Stimulated activated CD8-positive, alpha-beta memory T cell treated with anti-CD3 and anti-CD28 coated beads, Interleukin-12 subunit alpha, Interleukin-12 subunit beta, amount 100 ng/mL, for 1 hour (primary cell): ENCODE results near the gene GRAMD1B.

Experiments used
- DNase-seq: peaks from one replicate; pipeline ENCODE4 v3.0.0-alpha.2; 2020; ENCODE audit warnings: low read depth

GRAMD1B gene

DNA sequence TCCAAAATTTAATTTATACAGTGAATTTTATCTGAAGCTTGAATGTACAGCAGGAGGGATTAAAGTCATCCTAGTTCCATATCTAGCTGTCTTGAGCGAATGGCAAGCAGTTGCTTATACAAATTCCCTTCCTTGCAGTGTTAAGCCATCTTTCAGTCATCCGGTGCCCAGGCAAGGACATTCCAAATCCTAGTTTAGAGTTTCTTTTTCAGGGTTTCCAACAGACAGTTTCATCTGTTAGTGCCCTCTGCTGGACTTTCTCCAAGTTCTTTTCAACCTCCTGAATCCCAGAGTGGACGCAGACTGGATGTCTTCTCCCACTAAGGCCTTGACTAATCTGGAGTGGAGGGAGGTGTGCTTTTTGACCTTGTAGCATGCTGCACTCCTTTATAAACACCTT, 45.4 kb downstream of the GRAMD1B start:
- no peak for DNase-seq

DNA sequence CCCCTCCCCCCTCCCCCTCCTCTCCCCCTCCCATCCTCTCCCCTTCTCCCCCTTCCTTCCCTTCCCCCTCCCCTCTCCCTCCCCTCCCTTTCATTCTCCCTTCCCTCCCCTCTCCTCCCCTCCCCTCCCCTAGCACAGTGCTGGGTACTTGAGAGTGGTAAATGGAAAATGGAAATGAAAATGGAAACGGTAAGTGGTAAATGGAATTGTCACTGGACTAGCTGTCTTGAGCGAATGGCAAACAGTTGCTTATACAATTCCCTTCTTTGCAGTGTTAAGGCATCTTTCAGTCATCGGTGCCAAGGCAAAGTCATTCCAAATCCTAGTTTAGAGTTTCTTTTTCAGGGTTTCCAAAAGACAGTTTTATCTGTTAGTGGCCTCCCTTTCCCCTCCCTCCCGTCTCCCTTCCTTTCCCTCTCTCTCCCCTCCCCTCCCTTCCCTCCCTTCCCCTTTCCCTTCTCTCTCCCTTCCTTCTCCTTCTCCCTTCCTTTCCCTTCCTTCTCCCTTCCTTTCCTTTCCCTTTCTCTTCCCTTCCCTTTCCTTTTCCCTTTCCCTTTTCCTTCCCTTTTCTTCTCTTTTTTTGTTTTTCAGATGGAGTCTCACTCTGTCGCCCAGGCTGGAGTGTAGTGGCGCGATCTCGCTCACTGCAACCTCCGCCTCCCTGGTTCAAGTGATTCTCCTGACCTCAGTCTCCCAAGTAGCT, 47.3 kb downstream of the GRAMD1B start:
- no peak for DNase-seq

DNA sequence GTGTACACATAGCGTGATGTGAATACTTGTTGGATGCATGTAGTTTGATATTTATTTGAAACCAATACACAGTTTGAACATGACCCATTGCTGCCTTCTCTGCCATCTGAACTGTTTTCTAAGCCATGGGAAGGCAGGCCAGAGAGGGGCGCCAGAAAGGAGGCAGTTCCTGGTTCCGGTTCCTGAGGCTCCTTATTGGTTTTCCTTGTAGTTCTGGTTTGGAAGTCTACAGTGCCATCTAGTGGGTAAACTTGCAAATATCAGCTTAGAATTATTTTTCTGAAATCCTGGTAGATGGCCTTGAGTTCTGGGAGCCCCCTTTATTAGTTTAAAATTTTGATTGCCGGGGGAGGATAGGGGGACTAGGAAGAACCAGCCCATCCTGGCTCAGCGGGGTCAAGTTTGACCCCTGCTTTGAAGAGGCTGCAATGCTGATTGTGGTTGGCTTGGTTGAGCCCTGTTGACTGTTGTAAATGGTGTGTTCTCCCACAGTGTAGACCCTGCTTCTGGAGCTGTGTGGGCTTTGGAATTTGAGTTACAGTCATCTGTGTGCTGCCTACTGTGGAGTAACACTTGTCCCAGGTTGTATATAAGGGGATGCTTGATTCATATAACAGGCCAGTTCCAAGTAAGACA, 48.4 kb downstream of the GRAMD1B start:
- no peak for DNase-seq

DNA sequence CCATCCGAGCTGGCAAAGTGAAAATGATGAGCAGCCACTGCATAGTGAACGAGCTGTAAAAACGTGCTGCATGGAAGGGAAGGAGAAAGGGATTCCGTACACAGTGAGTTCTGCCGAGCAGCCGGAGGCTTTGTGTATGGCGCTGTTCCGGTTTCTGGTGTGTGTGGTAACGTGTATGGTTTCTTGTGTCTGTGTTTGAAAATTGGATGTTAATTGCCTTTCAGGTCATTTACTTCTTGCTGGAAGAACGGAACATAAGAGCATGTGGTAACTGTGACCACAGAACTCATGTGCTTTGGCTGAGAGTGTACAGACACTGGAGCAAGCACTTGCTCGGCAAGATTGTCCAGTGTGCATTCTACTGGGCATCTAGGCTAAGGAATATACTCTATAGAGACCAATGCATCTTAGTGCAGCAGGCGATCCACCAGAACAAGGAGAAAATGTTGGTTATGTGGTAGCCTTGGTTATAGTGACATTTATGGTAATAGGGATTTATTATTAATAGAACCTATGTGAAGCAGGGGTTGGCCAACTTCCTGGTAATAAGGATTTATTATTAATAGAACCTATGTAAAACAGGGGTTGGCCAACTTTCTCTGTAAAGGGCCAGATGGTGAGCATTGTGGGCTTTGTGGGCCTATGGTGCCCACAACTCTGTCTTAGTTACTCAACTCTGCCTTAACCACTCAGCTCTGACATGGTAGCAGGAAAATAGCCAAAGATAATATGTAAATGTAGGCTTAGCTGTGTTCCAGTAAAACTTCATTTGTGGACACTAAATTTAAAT, 49.2 kb downstream of the GRAMD1B start:
- no peak for DNase-seq

DNA sequence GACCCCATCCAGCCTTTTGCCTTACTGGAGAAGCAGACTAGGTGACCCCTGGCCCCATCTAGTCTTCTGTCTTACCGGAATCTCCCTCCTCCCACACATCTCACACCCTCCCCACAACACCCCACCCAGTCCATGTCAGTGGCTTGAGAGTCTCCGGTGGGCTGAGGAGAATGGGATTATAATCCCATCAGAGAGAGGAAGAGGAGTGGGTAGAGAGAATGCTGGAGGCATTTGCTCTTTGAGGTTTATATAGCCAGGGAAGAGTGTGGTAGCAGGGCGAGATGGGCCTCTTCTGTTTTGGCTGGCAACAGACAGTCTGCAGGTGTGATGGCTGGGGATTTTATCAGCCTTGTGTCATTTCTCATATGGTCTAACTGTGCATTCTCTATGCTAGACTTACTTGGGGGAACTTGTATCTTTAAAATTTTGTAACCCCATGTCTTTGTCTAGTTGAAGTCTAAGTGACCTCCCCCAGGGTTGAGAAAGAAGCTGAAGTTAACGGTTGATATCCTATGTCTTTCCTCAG, 50.3 kb downstream of the GRAMD1B start:
- DNase-seq: no peak

DNA sequence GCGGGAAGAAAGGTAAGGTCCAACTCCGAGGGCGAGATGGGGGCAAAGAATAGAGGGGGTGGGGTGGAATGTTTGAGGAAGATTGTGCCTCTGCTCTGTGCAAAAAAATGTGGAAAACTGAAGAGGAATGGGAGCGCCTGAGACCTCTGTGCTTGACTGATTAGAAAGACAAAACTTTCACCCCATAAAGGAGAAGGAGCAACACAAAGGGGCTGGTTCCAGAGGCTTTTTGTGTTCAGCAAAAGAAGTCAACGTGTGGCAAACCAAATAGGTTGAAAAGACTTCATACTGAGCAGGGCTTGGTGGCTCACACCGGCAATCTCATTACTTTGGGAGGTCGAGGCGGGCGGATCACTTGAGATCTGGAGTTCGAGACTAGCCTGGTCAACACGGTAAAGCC, 50.8 kb downstream of the GRAMD1B start:
- no peak for DNase-seq

DNA sequence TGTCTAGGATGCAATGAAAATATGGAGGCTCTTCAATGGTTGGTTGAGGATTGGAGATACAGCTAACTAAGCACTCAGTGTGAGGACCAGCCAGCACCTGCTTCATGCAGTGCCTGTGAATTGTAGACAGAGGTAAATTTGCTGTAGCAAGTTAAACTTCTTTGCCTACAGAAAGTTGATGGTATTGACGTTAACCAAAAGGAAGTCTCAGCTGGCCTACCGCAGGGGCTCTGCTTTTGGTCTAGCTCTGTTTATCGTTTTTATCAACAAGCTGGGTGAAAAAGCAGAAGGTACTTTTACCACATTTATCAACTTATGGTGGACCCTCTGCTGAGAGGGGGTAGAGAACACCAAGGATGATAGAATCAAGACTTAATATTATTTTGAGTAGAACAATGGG, 51.6 kb downstream of the GRAMD1B start:
- no peak for DNase-seq

DNA sequence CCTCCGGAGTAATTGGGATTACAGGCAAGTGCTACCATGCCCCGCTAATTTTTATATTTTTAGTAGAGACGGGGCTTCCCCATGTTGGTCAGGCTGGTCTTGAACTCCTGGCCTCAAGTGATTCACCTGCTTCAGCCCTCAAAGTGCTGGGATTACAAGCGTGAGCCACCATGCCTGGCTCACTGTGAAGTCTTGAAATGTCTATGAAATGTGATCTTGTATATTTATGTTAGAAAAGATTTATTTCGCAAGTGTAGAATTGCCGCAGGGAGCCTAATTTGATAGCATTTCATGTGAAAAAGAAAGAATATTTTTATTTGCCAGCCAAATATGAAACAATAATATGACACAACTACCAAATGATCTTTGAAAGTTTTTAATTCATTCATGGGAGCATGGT, 52.1 kb downstream of the GRAMD1B start:
- DNase-seq: no peak

DNA sequence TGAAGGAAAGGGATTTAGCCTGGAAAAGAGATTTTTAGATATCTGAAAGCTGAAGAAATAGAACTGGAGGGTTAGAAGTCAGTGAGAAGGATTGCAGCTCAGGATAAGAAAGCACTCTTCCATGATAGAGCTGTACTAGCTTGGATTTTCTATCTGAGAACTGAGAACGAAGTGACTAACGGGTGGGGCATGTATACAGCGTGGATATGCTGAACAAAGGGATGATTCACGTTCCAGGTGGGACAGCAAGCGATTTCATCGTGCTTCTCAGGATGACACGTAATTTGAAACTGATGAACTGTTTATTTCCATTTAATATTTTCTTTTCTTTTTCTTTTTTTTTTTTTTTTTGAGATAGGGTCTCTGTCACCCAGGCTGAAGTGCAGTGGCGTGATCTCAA, 53.0 kb downstream of the GRAMD1B start:
- DNase-seq: no peak

DNA sequence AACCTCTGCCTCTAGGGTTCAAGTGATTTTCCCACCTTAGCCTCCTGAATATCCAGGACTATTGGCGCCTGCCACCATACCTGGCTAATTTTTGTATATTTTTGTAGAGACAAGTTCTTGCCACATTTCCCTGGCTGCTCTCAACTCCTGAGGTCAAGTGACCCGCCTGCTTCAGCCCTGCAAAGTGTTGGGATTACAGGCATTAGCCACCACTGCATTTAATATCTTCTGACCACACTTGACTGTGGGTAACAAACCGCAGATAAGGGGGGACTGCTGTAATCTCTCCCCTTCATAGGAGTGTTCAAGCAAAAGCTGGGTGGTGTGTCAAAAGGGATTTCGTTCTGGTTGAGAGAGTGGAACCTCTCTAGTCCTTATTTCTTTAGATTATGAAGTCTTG, 53.4 kb downstream of the GRAMD1B start:
- DNase-seq: no peak

DNA sequence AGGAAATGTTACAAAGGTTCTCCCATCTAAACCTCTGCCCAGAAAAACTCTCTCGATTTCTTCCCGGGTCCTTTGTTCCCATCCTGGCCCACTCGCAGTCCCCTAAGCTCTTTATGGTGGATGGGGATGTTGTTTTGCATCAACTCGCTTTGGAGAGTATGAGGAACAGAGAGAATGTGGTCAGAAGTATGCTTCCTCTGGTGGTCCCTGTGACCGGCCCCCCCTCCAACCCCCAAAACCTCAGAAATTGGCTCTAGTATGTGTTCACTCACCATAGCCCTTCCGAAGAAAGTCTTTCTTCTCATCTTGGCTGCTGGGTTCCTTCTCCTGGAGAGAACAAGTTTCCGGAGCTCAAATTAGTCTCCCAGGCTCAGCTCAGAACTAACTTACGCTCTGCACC, 54.4 kb downstream of the GRAMD1B start:
- DNase-seq: no peak

DNA sequence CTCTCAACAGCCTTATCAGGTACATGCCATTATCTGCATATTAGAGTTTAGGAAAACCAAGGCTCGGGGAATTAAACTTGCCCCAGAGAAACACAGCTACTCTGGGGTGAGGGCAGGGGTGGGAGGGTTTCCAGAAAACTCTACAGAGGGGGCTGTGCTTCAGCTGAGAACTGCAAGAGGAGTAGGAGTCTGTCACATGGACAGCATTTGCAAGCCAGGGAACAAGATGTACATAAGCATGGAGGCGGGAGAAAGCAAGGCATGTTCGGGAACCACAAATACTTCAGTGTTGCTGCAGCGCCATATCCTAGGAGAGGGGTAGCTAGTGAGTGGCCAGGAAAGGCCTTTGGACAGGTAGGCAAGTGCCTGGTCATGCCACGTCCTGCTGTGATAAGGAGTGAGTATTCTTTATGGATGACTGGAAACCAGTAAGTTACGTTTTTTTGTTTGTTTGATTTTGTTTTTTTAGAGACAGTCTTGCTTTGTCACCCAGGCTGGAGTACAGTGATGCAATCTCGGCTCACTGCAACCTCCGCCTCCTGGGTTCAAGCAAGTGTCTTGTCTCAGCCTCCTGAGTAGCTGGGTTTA, 57.2 kb downstream of the GRAMD1B start:
- DNase-seq: no peak

DNA sequence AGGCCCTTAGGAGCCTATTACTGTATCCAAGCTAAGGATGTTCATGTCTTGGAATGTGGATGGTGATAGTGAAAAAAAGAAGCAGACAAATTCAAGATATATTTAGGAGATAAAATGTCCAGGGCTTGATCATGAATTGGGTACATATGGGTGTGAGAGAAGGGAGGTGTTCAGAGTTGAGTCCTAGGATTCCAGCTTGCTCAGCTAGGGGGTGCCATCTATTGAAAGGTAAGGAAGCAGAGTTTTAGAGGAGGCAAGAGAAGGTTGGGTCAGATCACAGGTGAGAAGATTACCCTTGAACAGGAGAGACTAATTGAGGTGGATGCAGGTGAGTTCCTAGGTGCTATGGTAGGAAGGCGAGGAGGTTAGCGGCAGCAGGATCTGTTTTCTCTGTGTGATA, 60.5 kb downstream of the GRAMD1B start:
- no peak for DNase-seq

DNA sequence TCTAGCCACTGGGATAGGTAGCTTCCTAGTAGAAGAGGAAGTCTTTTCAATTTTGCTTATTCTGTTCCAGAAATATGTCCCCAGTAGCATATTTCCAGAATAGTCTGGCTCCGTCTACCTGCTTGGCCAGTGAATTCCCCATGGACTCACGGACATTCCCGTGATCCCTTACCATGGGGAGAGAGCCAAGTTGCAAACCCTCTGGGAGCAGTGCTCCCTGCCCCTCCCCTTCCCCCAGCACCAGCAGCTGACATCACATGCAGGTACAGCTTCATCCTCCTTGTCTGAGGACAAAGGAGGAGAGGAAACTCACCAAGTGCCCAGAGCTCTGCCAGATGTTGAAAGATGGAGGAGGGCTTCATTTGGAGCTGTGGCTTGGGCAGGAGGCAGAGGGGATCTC, 61.2 kb downstream of the GRAMD1B start:
- DNase-seq: no peak

DNA sequence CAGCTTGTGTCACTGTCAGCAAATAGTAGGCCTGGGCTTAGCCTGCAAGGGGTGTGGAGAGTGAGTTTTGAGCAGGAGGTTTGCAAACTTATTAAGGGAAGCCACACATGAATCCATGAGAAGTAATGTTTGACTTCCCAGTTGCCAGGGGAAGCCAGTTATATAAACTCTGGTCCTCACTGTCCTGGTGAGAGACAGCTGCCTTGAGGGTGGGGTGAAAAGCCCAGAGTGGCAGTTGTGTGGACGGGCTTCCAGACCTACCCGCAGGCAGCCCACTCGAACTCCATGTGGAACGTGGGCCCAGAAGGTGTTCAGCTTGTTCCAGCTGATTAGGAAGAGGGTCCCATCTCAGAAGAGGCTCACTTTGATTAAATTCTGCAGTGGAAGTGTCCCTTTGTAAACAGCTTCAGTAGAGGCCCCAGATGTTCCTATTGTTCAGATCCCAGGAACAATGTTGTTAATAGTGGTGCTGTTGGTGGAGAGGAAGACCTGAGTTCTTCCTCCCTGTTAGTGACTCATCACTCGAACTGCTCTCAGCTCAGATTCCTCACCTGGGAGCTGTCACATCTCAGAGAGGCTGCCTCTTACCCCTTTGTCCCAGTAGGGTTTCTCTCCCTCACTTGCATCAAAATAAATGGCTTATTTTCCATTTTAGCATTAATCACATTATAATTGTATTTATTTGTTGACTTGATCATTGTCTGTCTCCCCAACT, 63.4 kb downstream of the GRAMD1B start:
- no peak for DNase-seq

DNA sequence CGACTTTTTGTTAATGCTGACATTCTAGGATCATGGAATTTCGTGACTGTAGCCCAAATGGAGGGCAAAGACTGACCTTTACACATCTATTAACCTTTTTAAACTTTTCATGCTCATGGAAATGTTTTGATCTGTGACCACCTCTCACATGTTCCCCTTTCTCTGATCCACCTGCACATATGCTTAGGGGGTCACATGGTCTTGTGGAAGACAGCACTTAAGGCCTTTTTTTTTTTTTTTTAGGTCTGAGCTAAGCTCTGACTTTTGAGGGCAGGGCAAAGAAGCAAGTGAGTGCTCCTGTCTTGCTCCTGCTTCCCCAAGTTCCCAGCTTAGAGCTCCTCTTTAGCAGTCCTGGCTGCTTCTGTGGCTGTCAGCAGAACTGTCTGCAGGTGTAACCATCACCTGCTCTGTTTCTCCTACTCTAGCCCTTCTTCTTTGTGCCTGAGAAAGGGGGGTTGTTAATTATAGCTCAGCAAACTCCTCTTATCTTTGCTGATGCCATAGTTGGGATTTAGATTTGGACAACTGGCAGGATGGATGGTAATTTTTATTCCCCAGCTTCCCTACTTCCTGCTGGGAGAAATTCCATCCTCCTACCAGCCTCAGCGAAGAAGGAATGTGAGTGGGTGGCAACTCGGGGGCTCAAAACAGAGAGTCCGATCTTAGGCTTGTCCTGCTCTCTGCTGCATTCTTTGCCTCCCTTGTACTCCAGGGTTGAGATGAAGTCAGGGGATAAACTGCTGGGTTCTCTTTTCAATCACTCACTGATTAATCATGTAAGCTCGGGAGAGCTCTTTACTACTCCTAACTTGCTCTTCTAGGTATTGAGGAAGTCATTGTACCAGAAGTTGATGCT, 64.4 kb downstream of the GRAMD1B start:
- DNase-seq: no peak

DNA sequence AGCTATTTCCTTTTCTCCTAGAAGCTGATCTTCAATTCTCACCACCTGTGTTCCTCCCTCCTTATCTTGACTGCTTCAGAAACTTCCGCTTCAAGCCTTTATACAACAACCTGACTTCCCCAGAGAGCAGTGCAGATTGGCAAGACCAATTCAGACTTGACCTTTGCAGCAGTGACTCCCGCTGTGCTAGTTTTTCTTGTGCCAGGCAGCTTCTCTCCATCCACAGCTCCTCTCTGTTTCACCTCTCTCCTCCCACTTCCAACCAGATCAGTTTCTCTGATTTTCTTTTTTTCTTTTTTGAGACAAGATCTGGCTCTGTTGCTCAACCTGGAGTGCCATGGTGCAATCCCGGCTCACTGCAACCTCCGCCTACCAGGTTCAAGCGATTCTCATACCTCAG, 74.3 kb downstream of the GRAMD1B start:
- no peak for DNase-seq

DNA sequence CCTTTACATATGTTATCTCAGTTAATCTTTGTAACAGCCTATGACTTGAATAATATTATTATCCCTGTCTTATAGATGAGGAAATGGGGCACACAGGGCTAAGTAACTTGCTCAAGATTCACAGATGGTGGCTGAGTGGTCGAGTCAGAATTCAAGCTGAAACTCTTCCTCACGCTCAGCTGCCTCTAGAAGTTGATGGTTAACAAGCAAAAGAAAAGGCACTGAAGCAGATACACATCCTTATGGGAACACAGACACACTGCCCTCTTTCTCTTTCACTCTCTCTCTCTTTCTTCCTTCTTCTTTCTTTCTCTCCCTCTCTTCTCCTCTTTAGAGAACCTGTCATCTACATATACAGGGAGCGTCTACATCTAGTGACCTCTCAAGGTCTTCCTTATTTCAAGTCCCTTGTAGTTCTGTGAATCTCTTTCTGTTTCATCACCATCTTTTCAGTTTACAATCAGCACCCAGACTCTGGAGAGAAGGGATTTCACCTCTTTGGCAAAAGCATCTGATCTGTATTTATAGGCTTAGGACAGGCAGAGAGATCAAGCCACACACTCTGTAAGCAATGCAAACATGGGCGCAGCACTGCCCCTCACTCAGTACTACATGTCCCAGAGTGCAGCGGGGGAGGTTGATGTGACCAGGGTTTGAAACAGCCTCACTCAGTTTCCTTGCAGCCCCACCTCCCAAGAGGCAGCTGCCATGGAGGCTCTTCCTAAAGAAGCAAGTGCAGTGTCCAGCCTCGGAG, 75.7 kb downstream of the GRAMD1B start:
- no peak for DNase-seq

DNA sequence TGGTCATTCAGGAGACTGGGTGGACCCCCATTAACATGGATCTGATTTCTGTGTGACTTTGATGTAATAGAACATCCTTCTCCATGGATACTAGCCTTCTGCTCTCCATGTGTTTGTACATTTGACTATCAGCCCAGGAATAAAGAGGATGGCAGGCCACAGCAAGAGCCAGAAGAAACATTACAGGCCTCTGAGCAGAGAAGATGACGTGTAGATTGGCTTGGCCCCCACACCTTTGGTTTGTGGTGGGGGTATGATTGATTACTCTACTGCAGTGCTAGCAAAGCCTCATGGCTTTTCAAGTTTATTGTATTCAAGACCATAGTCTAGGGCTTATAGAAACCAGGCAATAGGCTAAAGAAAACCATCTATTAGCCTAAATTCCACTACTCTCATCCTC, 77.0 kb downstream of the GRAMD1B start:
- no peak for DNase-seq
